HG03095 (cell line): ENCODE data around the gene NRXN3.

Experiments
- ATAC-seq: cut with Tn5 transposase; IDR thresholded peaks from one replicate; pipeline ENCODE4 v1.9.1; 2021; ENCODE audit warnings: moderate library complexity; ENCODE audit not compliant: unreplicated experiment

NRXN3 gene

GRCh38 chr14:79630288-79630960 lies 1460.3 kb downstream of the NRXN3 start:
- no peak for ATAC-seq

- no peak for ATAC-seq
Observed at GRCh38 chr14:79631276-79631675, 1461.1 kb downstream of the NRXN3 start.

- no peak for ATAC-seq
Observed at GRCh38 chr14:79638672-79639266, 1468.6 kb downstream of the NRXN3 start.

- no peak for ATAC-seq
Observed at GRCh38 chr14:79639613-79640012, 1469.4 kb downstream of the NRXN3 start.

GRCh38 chr14:79641371-79641770 lies 1471.2 kb downstream of the NRXN3 start:
- ATAC-seq = no peak

- no peak for ATAC-seq
Observed at GRCh38 chr14:79643132-79643531, 1473.0 kb downstream of the NRXN3 start.

GRCh38 chr14:79645753-79646362 lies 1475.7 kb downstream of the NRXN3 start:
- no peak for ATAC-seq

- no peak for ATAC-seq
Observed at GRCh38 chr14:79649856-79650255, 1479.7 kb downstream of the NRXN3 start.

- no peak for ATAC-seq
Observed at GRCh38 chr14:79652513-79653307, 1482.5 kb downstream of the NRXN3 start.

GRCh38 chr14:79656056-79656455 lies 1485.9 kb downstream of the NRXN3 start:
- ATAC-seq = no peak

- no peak for ATAC-seq
Observed at GRCh38 chr14:79656496-79656895, 1486.3 kb downstream of the NRXN3 start.

GRCh38 chr14:79658221-79658620 lies 1488.0 kb downstream of the NRXN3 start:
- ATAC-seq = no peak

GRCh38 chr14:79658769-79659168 lies 1488.6 kb downstream of the NRXN3 start:
- no peak for ATAC-seq

GRCh38 chr14:79660053-79660939 lies 1490.1 kb downstream of the NRXN3 start:
- no peak for ATAC-seq

- no peak for ATAC-seq
Observed at GRCh38 chr14:79661752-79662151, 1491.6 kb downstream of the NRXN3 start.

GRCh38 chr14:79663453-79663852 lies 1493.3 kb downstream of the NRXN3 start:
- no peak for ATAC-seq

GRCh38 chr14:79665556-79665955 lies 1495.4 kb downstream of the NRXN3 start:
- no peak for ATAC-seq

- no peak for ATAC-seq
Observed at GRCh38 chr14:79668951-79669350, 1498.8 kb downstream of the NRXN3 start.

GRCh38 chr14:79670811-79671210 lies 1500.6 kb downstream of the NRXN3 start:
- ATAC-seq = no peak

GRCh38 chr14:79680087-79680486 lies 1509.9 kb downstream of the NRXN3 start:
- ATAC-seq = no peak

GRCh38 chr14:79686196-79686595 lies 1516.0 kb downstream of the NRXN3 start:
- no peak for ATAC-seq
